ENCODE results near the gene NCLN. TPM values are rescaled to one million over a fixed set of nuclear protein-coding genes. Genes with fewer than 3 reads are reported as not detected.

The NCLN gene
- total RNA-seq, 4 donors from 2014 or later: 27.1 to 83.4 (median 38.2) TPM

DNA sequence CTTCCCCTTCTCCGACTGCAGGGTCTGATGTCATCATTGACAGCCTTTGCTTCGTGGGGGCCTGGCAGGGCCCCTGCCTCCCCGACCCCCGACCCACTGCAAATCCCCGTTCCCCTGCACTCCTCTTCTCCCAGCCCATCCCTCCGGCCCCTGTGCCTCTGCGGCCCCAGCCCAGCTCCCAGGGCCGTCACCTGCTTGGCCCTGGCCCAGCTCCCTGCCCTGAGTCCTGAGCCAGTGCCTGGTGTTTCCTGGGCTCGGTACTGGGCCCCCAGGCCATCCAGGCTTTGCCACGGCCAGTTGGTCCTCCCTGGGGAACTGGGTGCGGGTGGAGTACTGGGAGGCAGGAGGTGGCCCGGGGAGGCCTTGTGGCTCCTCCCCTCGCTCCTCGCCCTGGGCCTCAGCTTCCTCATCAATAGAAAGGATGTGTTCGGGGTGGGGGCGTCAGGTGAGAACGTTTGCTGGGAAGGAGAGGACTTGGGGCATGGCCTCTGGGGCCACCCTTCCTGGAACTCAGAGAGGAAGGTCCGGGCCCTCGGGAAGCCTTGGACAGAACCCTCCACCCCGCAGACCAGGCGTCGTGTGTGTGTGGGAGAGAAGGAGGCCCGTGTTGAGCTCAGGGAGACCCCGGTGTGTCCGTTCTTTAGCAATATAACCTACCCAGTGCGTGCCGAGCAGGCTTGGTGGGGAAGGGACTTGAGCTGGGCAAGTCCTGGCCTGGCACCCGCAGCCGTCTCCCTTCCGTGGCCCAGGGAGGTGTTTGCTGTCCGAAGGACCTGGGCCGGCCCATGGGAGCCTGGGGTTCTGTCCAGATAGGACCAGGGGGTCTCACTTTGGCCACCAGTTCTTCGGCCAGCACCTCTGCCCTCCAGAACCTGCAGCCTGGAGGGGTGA, 22.8 kb downstream of the NCLN start:
- Histone ChIP-seq H3K4me3 (no peak overlapping the region), H3K27ac (no peak overlapping the region), H3K4me1 (no peaks in the 10 kb centered on the region), H3K27me3 (no peaks in the 10 kb centered on the region), H3K36me3 (peaks cover 0 to 63% (median 15%) of the 10 kb centered on the region in 3 donors), H3K9me3 (no peaks in the 10 kb centered on the region)
- WGBS, 2 donors: 84 to 86% methylated on average over 29 to 30 of the region's 33 CpGs
- no peak for TF ChIP-seq POLR2A (IDR thresholded peaks at IDR 0.05)
- no peak for DNase-seq (ENCODE audit: low spot score in 2 of 2)

GRCh38 chr19:3210347-3211017, 24.8 kb downstream of the NCLN start:
- 43 to 44% methylated on average over 16 to 20 of the region's 20 CpGs for WGBS, 2 donors
- H3K4me1 ChIP-seq: no peaks in the 10 kb centered on the region
- peaks cover 0 to 47% (median 15%) of the 10 kb centered on the region in 3 donors for H3K36me3 ChIP-seq
- TF ChIP-seq POLR2A (IDR thresholded peaks at IDR 0.05) (no peak), EP300 (IDR thresholded peaks at IDR 0.05) (no peak), CTCF (IDR thresholded peaks at IDR 0.05) (peak; percentile 39 to 57 (median 51))
- no peaks in the 10 kb centered on the region for H3K27me3 ChIP-seq
- H3K4me3 ChIP-seq: no peak overlapping the region
- DNase-seq (ENCODE audit: low spot score in 2 of 2): peak in 1 of 2 donors; percentile 51
- no peak overlapping the region for H3K27ac ChIP-seq
- no peaks in the 10 kb centered on the region for H3K9me3 ChIP-seq

DNA sequence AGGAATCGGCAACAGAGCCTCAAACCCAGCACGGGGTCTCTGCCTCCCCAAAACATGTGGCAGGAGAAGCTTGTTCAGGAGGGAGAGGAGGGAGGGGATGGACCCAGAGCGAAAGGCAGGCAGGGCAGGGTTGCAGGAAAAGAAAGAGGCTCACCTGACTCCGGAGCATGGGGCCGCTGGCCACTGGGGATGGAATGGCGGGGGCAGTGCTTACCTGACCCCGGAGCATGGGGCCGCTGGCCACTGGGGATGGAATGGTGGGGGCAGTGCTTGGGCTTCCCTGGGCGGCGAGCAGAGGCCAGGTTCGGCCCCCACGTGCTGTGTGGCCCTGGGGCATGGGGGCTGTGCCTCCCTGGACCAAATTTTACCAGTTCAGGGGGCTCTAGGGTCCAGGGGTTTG, 25.5 kb downstream of the NCLN start:
- Histone ChIP-seq H3K27ac (no peak overlapping the region), H3K4me1 (no peaks in the 10 kb centered on the region), H3K9me3 (no peaks in the 10 kb centered on the region), H3K36me3 (peaks cover 0 to 40% (median 12%) of the 10 kb centered on the region in 3 donors), H3K4me3 (no peak overlapping the region), H3K27me3 (no peaks in the 10 kb centered on the region)
- no peak for DNase-seq (ENCODE audit: low spot score in 2 of 2)
- 44 to 52% methylated on average over 10 to 12 of the region's 12 CpGs for WGBS, 2 donors
- no peak for TF ChIP-seq CTCF (IDR thresholded peaks at IDR 0.05)

GRCh38 chr19:3213159-3213558, 27.4 kb downstream of the NCLN start:
- H3K27me3 ChIP-seq: no peaks in the 10 kb centered on the region

DNA sequence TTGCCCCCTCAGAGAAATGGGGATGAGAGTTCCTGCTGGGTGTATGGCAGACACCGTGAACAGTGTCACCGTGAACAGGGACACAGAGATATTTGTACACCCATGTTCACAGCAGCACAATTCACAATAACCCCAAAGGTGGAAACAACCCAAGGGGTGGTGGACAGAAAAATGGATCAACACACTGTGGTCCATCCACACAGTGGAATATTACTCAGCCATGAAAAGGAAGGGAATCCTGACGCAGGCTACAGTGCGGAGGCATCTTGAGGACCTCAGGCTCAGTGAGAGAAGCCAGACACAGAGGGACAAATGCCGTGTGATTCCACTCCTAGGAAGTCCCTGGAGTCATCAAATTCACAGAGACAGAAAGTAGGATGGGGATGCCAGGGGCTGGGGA, 31.1 kb downstream of the NCLN start:
- peaks cover 0 to 4% of the 10 kb centered on the region in 2 donors for H3K27me3 ChIP-seq
- WGBS, 2 donors: 86 to 95% methylated on average over 5 of the region's 5 CpGs
- H3K9me3 ChIP-seq: no peaks in the 10 kb centered on the region
- no peak overlapping the region for H3K27ac ChIP-seq
- H3K4me1 ChIP-seq: no peaks in the 10 kb centered on the region
- DNase-seq (ENCODE audit: low spot score in 2 of 2): no peak
- TF ChIP-seq EP300 (IDR thresholded peaks at IDR 0.05): no peak
- TF ChIP-seq CTCF (IDR thresholded peaks at IDR 0.05): no peak
- TF ChIP-seq POLR2A (IDR thresholded peaks at IDR 0.05): no peak
- no peak overlapping the region for H3K4me3 ChIP-seq
- peaks cover 0 to 6% (median 0%) of the 10 kb centered on the region in 3 donors for H3K36me3 ChIP-seq

More at GRCh38 chr19:3213159-3213558, 27.4 kb downstream of the NCLN start:
- TF ChIP-seq EP300 (IDR thresholded peaks at IDR 0.05): no peak
- TF ChIP-seq POLR2A (IDR thresholded peaks at IDR 0.05): no peak
- no peak for TF ChIP-seq CTCF (IDR thresholded peaks at IDR 0.05)
- Histone ChIP-seq H3K9me3 (no peaks in the 10 kb centered on the region), H3K4me3 (no peak overlapping the region), H3K36me3 (peaks cover 0 to 23% (median under 1%) of the 10 kb centered on the region in 3 donors), H3K27ac (no peak overlapping the region), H3K4me1 (no peaks in the 10 kb centered on the region)
- 88 to 92% methylated on average over 7 of the region's 7 CpGs for WGBS, 2 donors
- DNase-seq (ENCODE audit: low spot score in 2 of 2): no peak
